Erythroblast (primary cell): ENCODE data around the gene CTCF.

ENCODE experiments used
- GATA1 ChIP-seq: IDR thresholded peaks from 2 replicates; pipeline ENCODE4 v1.6.1; 2011; ENCODE audit warnings: low read depth, mild to moderate bottlenecking, control low read depth, low read length, moderate library complexity
- POLR2A ChIP-seq: IDR thresholded peaks from 2 replicates; pipeline ENCODE4 v1.6.1; 2011; ENCODE audit warnings: mild to moderate bottlenecking, low read length

GRCh38 chr16:67675999-67676398 lies 113.7 kb downstream of the CTCF start:
- TF ChIP-seq POLR2A, result no peak
- TF ChIP-seq GATA1, result no peak
